ENCODE data around the gene GANC.

GANC gene

DNA sequence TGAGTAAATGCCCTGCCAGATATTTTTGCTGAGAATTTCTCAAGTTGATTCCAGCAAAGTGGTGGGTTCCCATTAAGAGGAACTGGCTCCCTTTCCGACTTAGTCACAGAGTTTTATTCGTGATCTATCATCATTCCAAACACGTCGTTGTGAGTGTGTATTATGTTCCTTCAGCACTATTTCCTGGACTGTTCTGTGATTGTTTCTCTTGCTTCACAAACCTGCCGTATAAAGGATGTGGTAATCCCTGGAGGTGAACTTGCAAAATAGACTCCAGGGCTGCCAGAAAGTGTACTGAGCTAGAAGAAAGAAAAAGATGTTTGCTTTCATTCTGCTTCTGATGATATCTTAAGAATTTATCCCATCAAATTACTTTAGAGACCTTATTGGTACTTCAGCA is 71.8 kb downstream of the GANC start:
- no peak for DNase-seq (ENCODE audit: low spot score)

GRCh38 chr15:42345504-42345903 is 72.5 kb downstream of the GANC start:
- DNase-seq (ENCODE audit: low spot score) = no peak

GRCh38 chr15:42348083-42348482 is 75.1 kb downstream of the GANC start:
- no peak for DNase-seq (ENCODE audit: low spot score)

GRCh38 chr15:42349186-42349585 is 76.2 kb downstream of the GANC start:
- DNase-seq (ENCODE audit: low spot score) = no peak

- no peak for DNase-seq (ENCODE audit: low spot score)
These were observed 79.4 kb downstream of the GANC start for GRCh38 chr15:42352401-42352800.

GRCh38 chr15:42353061-42353460 is 80.1 kb downstream of the GANC start:
- DNase-seq (ENCODE audit: low spot score) = no peak

GRCh38 chr15:42354824-42355223 is 81.8 kb downstream of the GANC start:
- DNase-seq (ENCODE audit: low spot score) = no peak

DNA sequence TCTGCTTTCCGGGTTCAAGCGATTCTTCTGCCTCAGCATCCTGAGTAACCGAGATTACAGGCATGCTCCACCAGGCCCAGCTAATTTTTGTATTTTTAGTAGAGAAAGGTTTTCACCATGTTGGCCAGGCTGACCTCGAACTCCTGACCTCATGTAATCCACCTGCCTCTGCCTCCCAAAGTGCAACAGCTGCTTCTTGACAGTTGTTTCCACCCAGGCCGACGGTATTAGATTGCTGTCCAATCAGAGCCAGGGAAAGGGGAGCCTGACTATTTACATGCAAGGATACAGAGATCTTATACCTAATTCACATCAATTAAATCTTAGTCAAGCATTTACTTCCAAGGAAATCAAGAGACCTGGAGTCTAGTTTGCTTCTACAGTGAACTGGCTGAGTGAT is 82.3 kb downstream of the GANC start:
- no peak for DNase-seq (ENCODE audit: low spot score)

GRCh38 chr15:42356851-42357250 is 83.8 kb downstream of the GANC start:
- DNase-seq (ENCODE audit: low spot score) = no peak

GRCh38 chr15:42358141-42358540 is 85.1 kb downstream of the GANC start:
- no peak for DNase-seq (ENCODE audit: low spot score)

GRCh38 chr15:42359249-42359648 is 86.2 kb downstream of the GANC start, which contains the start of gene CAPN3:
TSS of gene CAPN3 (plus strand) at chr15:42359501. CDS start at chr15:42359806, 305 bp downstream.
- no peak for DNase-seq (ENCODE audit: low spot score)

DNA sequence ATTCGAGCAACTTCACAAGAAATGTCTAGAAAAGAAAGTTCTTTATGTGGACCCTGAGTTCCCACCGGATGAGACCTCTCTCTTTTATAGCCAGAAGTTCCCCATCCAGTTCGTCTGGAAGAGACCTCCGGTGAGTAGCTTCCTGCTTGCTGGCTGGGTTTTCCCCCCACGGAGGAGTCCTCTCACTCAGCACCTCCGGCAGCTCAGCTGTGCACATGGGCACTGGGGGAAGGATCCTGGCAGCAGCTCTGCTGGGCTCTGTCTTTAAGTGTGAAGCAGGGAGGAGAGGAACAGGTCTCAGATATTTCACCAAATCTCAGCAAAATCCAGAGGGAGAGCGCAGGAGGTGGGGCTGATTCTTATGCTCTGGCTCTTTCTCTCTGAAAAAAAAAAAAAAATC is 87.0 kb downstream of the GANC start:
- DNase-seq (ENCODE audit: low spot score) = no peak

DNA sequence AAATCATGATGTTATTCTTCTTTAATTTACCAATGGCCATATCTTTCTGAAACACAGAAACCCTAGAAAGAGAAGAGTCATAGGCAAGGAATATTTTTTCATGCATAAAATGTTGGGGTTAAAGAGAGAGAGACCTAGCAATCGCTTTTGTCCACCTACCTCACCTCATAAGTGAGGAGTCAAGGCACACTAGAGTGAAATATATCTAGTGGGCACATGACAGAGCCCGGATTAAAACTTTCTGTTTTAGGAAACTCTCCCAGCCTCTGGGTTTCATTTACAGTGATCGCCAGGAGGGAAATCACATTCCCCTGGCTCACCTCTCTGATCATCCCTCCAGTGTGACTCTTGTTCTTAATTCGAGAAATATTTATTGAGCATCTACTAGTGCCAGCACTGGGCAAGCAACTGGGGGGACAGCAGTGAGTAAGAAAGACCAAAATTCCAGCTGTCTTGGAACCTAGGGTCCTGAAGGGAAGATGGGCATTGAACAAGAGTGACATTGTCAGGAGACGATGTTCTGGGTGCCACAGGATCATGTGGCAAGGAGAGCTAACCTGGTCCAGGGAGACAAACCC is 87.6 kb downstream of the GANC start:
- no peak for DNase-seq (ENCODE audit: low spot score)

- no peak for DNase-seq (ENCODE audit: low spot score)
These were observed 90.5 kb downstream of the GANC start for GRCh38 chr15:42363487-42363886.

DNA sequence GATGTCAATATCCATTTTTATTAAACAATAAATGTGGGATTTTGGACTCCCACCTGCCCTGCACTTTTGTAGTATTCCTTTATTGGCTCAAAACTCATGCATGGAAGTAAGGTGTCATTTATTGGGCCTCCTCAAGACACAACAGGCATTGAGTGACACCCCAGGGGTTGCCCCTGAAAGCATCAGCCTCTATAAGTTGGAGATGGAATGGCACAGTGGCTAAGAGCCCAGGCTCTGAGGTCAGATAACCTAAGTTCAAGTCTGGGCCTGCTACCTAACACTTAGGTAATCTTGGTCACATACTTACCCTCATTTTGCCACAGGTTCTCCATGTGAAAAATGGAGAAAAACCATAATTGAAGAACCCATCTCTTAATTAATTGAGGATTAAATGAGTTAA is 90.9 kb downstream of the GANC start:
- DNase-seq (ENCODE audit: low spot score) = no peak

DNA sequence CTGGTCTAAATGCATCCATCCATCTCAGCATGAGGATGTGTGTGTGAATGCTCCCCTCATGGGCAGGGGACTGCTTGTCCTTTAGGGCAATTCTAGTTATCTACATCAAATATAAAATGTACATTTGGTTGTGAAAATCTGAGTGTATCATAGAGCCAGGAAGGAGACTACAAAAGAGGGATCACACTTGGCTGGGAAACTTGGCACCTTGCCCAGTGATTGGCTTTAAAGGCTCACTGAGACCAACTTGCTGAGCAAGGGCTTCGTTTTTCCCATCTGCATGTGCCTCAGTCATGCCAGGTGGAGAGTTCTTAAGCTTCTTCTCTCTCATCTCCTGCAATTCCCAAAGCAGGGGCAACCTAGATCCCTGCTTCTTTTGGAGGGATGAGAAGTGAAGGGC is 91.5 kb downstream of the GANC start:
- DNase-seq (ENCODE audit: low spot score) = peak; percentile 54

- no peak for DNase-seq (ENCODE audit: low spot score)
These were observed 93.0 kb downstream of the GANC start for GRCh38 chr15:42365921-42366550.

DNA sequence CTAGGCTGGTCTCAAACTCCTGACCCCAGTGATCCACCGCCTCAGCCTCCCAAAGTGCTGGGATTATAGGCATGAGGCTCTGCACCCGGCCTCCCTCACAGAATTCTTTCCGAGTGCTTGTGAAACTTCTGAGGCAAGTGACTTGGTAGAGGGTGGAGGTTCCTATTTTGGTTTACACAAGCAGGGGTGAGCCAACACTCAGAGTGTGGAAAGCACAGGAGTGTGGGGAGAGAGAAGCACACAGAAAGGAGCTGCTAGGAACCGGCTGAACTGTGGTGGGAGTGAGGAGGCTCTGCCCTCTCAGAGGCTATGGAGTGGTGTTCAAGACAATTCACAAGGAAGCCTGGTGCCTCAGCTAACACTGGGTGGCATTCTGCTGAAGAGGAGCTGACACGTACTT is 94.0 kb downstream of the GANC start:
- DNase-seq (ENCODE audit: low spot score) = no peak

- no peak for DNase-seq (ENCODE audit: low spot score)
These were observed 95.1 kb downstream of the GANC start for GRCh38 chr15:42368096-42368495.

DNA sequence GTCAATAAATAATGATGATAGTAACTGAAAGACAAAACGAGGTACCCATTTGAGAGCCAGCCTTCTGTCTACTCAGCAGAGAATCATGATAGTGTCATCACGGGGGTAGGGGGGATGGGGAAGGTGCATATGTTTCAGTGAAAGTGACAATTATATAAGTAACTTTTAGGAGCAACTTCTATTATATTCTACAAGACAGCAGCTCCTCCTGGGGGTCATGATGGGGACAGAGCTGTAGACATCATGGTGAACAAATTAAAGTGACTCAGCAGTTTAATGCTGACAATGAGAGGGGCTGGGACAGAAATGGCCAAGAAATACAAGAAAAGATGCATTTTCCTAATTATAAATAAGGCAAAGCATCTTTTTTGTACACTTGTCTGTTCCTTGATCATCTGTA is 98.1 kb downstream of the GANC start:
- no peak for DNase-seq (ENCODE audit: low spot score)

GRCh38 chr15:42373274-42373673 is 100.3 kb downstream of the GANC start:
- no peak for DNase-seq (ENCODE audit: low spot score)

DNA sequence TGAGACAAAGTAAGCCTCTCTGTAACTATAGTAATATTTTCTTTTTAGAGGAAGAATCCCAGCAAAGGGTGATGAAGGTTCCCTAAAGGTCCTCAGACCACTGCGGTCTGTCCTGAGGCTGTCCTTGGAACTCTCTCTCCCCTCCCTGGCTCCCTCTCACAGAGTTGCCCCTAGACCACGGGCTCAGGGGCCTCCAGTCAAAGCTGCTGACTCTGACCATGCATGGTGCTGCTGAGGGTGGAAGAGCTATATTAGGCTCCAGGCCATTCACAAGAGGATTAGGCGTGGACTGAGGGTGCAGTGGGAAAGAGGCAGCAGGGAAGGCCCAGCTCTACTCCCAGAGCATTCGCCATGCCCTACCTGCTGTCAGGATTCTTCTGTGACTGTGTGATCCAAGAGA is 100.9 kb downstream of the GANC start:
- no peak for DNase-seq (ENCODE audit: low spot score)

GRCh38 chr15:42374810-42375209 is 101.8 kb downstream of the GANC start:
- no peak for DNase-seq (ENCODE audit: low spot score)

- no peak for DNase-seq (ENCODE audit: low spot score)
These were observed 102.3 kb downstream of the GANC start for GRCh38 chr15:42375252-42375651.
